Hepatocyte (in vitro differentiated cells): ENCODE measurements around the gene GFPT2. TPM values are rescaled to one million over a fixed set of nuclear protein-coding genes. Genes with fewer than 3 reads are reported as not detected.

Experiments used
- DNase-seq: peaks from one replicate; pipeline ENCODE4 v3.0.0-alpha.2; 2016; ENCODE audit warnings: low spot score
- H2AFZ ChIP-seq: fragments of 200-600 bp; sonication (generic); 2 replicates; pipeline ENCODE4 v1.6.0; 2016; ENCODE audit warnings: antibody characterized with exemption, mild to moderate bottlenecking
- H3K27ac ChIP-seq: fragments of 200-600 bp; sonication (generic); 2 replicates; pipeline ENCODE4 v1.5.1; 2016; ENCODE audit warnings: mild to moderate bottlenecking
- H3K27me3 ChIP-seq: fragments of 200-600 bp; sonication (generic); 2 replicates; pipeline ENCODE4 v1.6.1; 2016
- H3K36me3 ChIP-seq: fragments of 200-600 bp; sonication (generic); replicated peaks from 2 replicates; pipeline ENCODE4 v1.5.1; 2016; ENCODE audit warnings: low read depth; ENCODE audit not compliant: insufficient read depth
- H3K4me1 ChIP-seq: fragments of 200-600 bp; sonication (generic); 2 replicates; pipeline ENCODE4 v1.5.1; 2016; ENCODE audit warnings: mild to moderate bottlenecking, moderate library complexity; ENCODE audit not compliant: insufficient read depth
- H3K4me2 ChIP-seq: fragments of 200-600 bp; sonication (generic); 2 replicates; pipeline ENCODE4 v1.6.0; 2016
- H3K4me3 ChIP-seq: fragments of 200-600 bp; sonication (generic); 2 replicates; pipeline ENCODE4 v1.5.1; 2016; ENCODE audit warnings: mild to moderate bottlenecking
- H3K79me2 ChIP-seq: fragments of 200-600 bp; sonication (generic); 2 replicates; pipeline ENCODE4 v1.6.0; 2017; ENCODE audit warnings: mild to moderate bottlenecking
- H3K9me2 ChIP-seq: fragments of 200-600 bp; sonication (generic); replicated peaks from 2 replicates; pipeline ENCODE4 v1.6.0; 2017; ENCODE audit warnings: mild to moderate bottlenecking; ENCODE audit not compliant: insufficient read depth
- H3K9me3 ChIP-seq: fragments of 200-600 bp; sonication (generic); 2 replicates; pipeline ENCODE4 v1.5.1; 2016; ENCODE audit warnings: low read depth, mild to moderate bottlenecking
- H4K20me1 ChIP-seq: fragments of 200-600 bp; sonication (generic); 2 replicates; pipeline ENCODE4 v1.6.0; 2016; ENCODE audit warnings: mild to moderate bottlenecking; ENCODE audit not compliant: insufficient read depth, poor library complexity, severe bottlenecking
- CTCF ChIP-seq: fragments of 200-600 bp; sonication (generic); IDR thresholded peaks from 2 replicates; pipeline ENCODE4 v1.5.1; 2016; ENCODE audit warnings: antibody characterized with exemption, mild to moderate bottlenecking; ENCODE audit not compliant: poor library complexity
- EZH2 ChIP-seq: fragments of 200-600 bp; sonication (generic); IDR thresholded peaks from 2 replicates; pipeline ENCODE4 v1.6.1; 2016; ENCODE audit warnings: antibody characterized with exemption, mild to moderate bottlenecking, borderline replicate concordance
- EZH2phosphoT487 ChIP-seq: fragments of 200-600 bp; sonication (generic); IDR thresholded peaks from one replicate; pipeline ENCODE4 v1.6.1; 2018; ENCODE audit warnings: antibody characterized with exemption, mild to moderate bottlenecking, low read depth, moderate library complexity; ENCODE audit not compliant: unreplicated experiment, severe bottlenecking
- WGBS: methylation state at CpG from one replicate; pipeline ENCODE4 v1.1.6; 2016; ENCODE audit warnings: low lambda C conversion rate; ENCODE audit errors: missing lambda C conversion rate; 5-methylcytosine and 5-hydroxymethylcytosine counted together
- polyA plus RNA-seq: library from polyadenylated mRNA; unstranded; fragments of >200 nt; fragmentation: Nextera tagmentation; extraction: Ambion mirVana; gene quantifications from 2 replicates; pipeline ENCODE4 v1.2.1, GENCODE V29; 2016
- total RNA-seq: library from RNA; depleted of rRNA; stranded (reverse); fragments of >200 nt; gene quantifications from 2 replicates; pipeline ENCODE4 v1.2.3, GENCODE V29; 2014

GFPT2 gene
- total and polyA plus RNA-seq, 2 experiments from 2014 or later, result 15.9 to 44.6 TPM

- Histone ChIP-seq H3K36me3 (no peaks in the 10 kb centered on the region), H4K20me1 (no peaks in the 10 kb centered on the region), H3K9me2 (no peaks in the 10 kb centered on the region), H2AFZ (no peak overlapping the region), H3K4me1 (peaks cover 5% of the 10 kb centered on the region), H3K79me2 (peaks cover 3% of the 10 kb centered on the region), H3K27me3 (no peaks in the 10 kb centered on the region), H3K27ac (no peak overlapping the region), H3K4me2 (no peak overlapping the region), H3K4me3 (no peak overlapping the region), H3K9me3 (no peaks in the 10 kb centered on the region)
- 78% methylated on average over 2 of the region's 2 CpGs for WGBS
- no peak for DNase-seq
- no peak for TF ChIP-seq EZH2
- TF ChIP-seq CTCF, result no peak
- no peak for TF ChIP-seq EZH2phosphoT487
Measured at GRCh38 chr5:180297587-180298282, 55.4 kb downstream of the GFPT2 start.

GRCh38 chr5:180296771-180297170 lies 56.4 kb downstream of the GFPT2 start:
- H3K9me2 ChIP-seq, result no peaks in the 10 kb centered on the region

GRCh38 chr5:180294913-180295555 lies 58.1 kb downstream of the GFPT2 start:
- peaks cover 12% of the 10 kb centered on the region for H4K20me1 ChIP-seq
- H3K79me2 ChIP-seq, result peaks cover 17% of the 10 kb centered on the region
- H3K4me3 ChIP-seq, result no peak overlapping the region
- TF ChIP-seq EZH2phosphoT487, result no peak
- TF ChIP-seq CTCF, result no peak
- TF ChIP-seq EZH2, result no peak
- H3K4me2 ChIP-seq, result no peak overlapping the region
- H3K9me2 ChIP-seq, result no peaks in the 10 kb centered on the region
- no peaks in the 10 kb centered on the region for H3K9me3 ChIP-seq
- WGBS, result 95% methylated on average over 10 of the region's 10 CpGs
- no peaks in the 10 kb centered on the region for H3K27me3 ChIP-seq
- no peak for DNase-seq
- no peak overlapping the region for H3K27ac ChIP-seq
- no peak overlapping the region for H2AFZ ChIP-seq
- no peaks in the 10 kb centered on the region for H3K36me3 ChIP-seq
- peaks cover 15% of the 10 kb centered on the region for H3K4me1 ChIP-seq

More at GRCh38 chr5:180296771-180297170, 56.4 kb downstream of the GFPT2 start:
- no peaks in the 10 kb centered on the region for H3K36me3 ChIP-seq
- no peak for TF ChIP-seq EZH2
- no peak for TF ChIP-seq EZH2phosphoT487
- no peak for TF ChIP-seq CTCF
- no peak overlapping the region for H3K4me2 ChIP-seq
- peaks cover 3% of the 10 kb centered on the region for H3K79me2 ChIP-seq
- peaks cover 5% of the 10 kb centered on the region for H3K4me1 ChIP-seq
- no peaks in the 10 kb centered on the region for H3K27me3 ChIP-seq
- no peaks in the 10 kb centered on the region for H4K20me1 ChIP-seq
- DNase-seq, result no peak
- no peak overlapping the region for H2AFZ ChIP-seq
- H3K4me3 ChIP-seq, result no peak overlapping the region
- no peaks in the 10 kb centered on the region for H3K9me3 ChIP-seq
- no peak overlapping the region for H3K27ac ChIP-seq
- WGBS, result 100% methylated on average over 1 of the region's 7 CpGs
